OCI-LY7 (cell line): Measurements from ENCODE around the gene KIF13A. TPM values are rescaled to one million over a fixed set of nuclear protein-coding genes. Genes with fewer than 3 reads are reported as not detected.
"Not testable (repeated sequence)": the region's sequence is repeated elsewhere in the genome, so short reads cannot be mapped to it uniquely, and the experiment has no call there.

Experiments
- BruUV-seq: library from RNA; stranded (reverse); fragments of 400-500 nt; replicated peaks from 2 replicates; lab custom pipeline; 2021; lab: Mats Ljungman, UMichigan
- CTCF ChIA-PET: fragments of 300-600 bp; sonication (Branson Sonifier 250); formaldehyde crosslinking; loops from one replicate; lab custom pipeline; 2022; ENCODE audit warnings: antibody characterized with exemption; ENCODE audit not compliant: unreplicated experiment; lab: Charles Lee
- POLR2A ChIA-PET: fragments of 300-600 bp; sonication (Branson Sonifier 250); formaldehyde crosslinking; loops from one replicate; lab custom pipeline; 2022; ENCODE audit warnings: antibody characterized with exemption; lab: Charles Lee
- DNase-seq: peaks from one replicate; pipeline ENCODE4 v3.0.0-alpha.2; 2015; ENCODE audit warnings: low spot score
- H2AFZ ChIP-seq: fragments of 200-600 bp; sonication (generic), shearing (Covaris generic); 2 replicates; pipeline ENCODE4 v1.6.1; 2014; ENCODE audit warnings: mild to moderate bottlenecking, antibody characterized with exemption, low read length, moderate library complexity
- H3K27ac ChIP-seq: fragments of 200-600 bp; sonication (generic); 2 replicates; pipeline ENCODE4 v1.5.1; 2014; ENCODE audit warnings: mixed run types, low read depth, mild to moderate bottlenecking, moderate library complexity, low read length, inconsistent platforms; ENCODE audit not compliant: poor library complexity, severe bottlenecking
- H3K36me3 ChIP-seq: fragments of 200-600 bp; sonication (generic); 2 replicates; pipeline ENCODE4 v1.6.1; 2014; ENCODE audit warnings: mild to moderate bottlenecking, antibody characterized with exemption, low read length, moderate library complexity, mixed read lengths; ENCODE audit not compliant: insufficient read depth
- H3K4me1 ChIP-seq: fragments of 200-600 bp; sonication (generic); 2 replicates; pipeline ENCODE4 v1.5.1; 2014; ENCODE audit warnings: mild to moderate bottlenecking, low read length; ENCODE audit not compliant: insufficient read depth, poor library complexity, severe bottlenecking
- H3K4me2 ChIP-seq: fragments of 200-600 bp; sonication (generic); 2 replicates; pipeline ENCODE4 v1.6.1; 2014; ENCODE audit warnings: mild to moderate bottlenecking, low read length
- H3K4me3 ChIP-seq: fragments of 200-600 bp; sonication (generic); 2 replicates; pipeline ENCODE4 v1.5.1; 2014; ENCODE audit warnings: mild to moderate bottlenecking, low read depth, low read length; ENCODE audit not compliant: poor library complexity, severe bottlenecking
- H3K79me2 ChIP-seq: fragments of 200-600 bp; sonication (generic); 2 replicates; pipeline ENCODE4 v1.6.1; 2016; ENCODE audit warnings: low read depth, mild to moderate bottlenecking, low read length, moderate library complexity, mixed read lengths; ENCODE audit not compliant: insufficient read depth
- H3K9me2 ChIP-seq: fragments of 200-600 bp; sonication (generic); 2 replicates; pipeline ENCODE4 v1.6.1; 2016; ENCODE audit warnings: mild to moderate bottlenecking, low read length, mixed read lengths; ENCODE audit not compliant: insufficient read depth
- H3K9me3 ChIP-seq: fragments of 200-600 bp; sonication (generic); 2 replicates; pipeline ENCODE4 v1.6.1; 2014; ENCODE audit warnings: mild to moderate bottlenecking, mixed run types, low read length, mixed read lengths
- H4K20me1 ChIP-seq: fragments of 200-600 bp; sonication (generic); 2 replicates; pipeline ENCODE4 v1.6.1; 2014; ENCODE audit warnings: mild to moderate bottlenecking, antibody characterized with exemption, low read length, moderate library complexity, mixed read lengths; ENCODE audit not compliant: insufficient read depth
- EZH2phosphoT487 ChIP-seq: fragments of 200-600 bp; sonication (generic); IDR thresholded peaks from 2 replicates; pipeline ENCODE4 v1.6.1; 2018; ENCODE audit warnings: low read depth, borderline replicate concordance, mild to moderate bottlenecking, mixed run types, antibody characterized with exemption, low read length, moderate library complexity, mixed read lengths
- intact Hi-C: fragments of 100-400 bp; cut with micrococcal nuclease; formaldehyde crosslinking; loops from one replicate; pipeline ENCODE4 v1.10.0; 2022; ENCODE audit not compliant: unreplicated experiment
- total RNA-seq, 2 experiments: library from RNA; depleted of rRNA in 1 of 2; stranded (reverse); fragments of >200 nt in 1 of 2; shearing (Covaris generic) in 1 of 2; gene quantifications; 2 replicates each; pipeline ENCODE4 v1.2.3, GENCODE V29; 2014 to 2022
- TF ChIP-seq, protein P1 (sequence below): fragments of 200-600 bp; sonication (generic); conservative IDR thresholded peaks from 2 replicates; pipeline ENCODE4 v1.5.1; 2014; ENCODE audit warnings: mild to moderate bottlenecking, antibody characterized with exemption, low read length, moderate library complexity, mixed read lengths

The KIF13A gene
- total RNA-seq, 2 experiments from 2014 or later: 1.5 TPM; not detected in 1

DNA sequence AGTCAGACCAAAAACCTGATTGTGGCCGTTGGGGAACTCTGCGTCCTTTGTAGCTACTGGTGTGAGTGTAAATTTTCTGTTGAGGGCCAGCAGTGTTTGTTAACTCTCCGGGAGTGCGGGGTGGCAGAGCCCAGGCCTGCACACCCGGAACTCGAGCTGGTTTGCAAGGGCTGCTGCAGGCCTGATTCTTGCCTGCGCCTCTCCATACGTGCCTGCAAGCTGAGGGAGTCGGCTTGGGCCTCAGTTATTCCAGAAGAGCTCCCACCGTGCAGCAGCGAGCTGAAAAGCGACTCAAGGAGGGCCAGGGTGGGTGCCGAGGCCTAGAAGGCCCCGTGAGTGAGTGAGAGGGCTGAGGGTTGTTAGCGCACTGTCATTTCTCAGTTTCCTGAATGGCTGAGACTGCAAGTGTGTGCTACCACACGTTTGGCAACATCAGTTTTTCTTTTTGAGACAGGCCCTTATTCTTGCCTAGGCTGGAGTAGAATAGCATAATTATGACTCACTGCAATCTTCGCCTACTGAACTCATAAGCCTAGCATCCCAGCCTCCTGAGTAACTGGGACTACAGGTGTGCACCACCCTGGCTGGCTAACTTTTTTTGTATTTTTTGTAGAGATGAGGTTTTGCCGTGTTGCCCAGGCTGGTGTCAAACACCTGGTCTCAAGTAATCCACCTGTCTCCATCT lies 33.9 kb upstream of the KIF13A start:
- TF ChIP-seq EZH2phosphoT487: no peak
- TF ChIP-seq, protein P1, sequence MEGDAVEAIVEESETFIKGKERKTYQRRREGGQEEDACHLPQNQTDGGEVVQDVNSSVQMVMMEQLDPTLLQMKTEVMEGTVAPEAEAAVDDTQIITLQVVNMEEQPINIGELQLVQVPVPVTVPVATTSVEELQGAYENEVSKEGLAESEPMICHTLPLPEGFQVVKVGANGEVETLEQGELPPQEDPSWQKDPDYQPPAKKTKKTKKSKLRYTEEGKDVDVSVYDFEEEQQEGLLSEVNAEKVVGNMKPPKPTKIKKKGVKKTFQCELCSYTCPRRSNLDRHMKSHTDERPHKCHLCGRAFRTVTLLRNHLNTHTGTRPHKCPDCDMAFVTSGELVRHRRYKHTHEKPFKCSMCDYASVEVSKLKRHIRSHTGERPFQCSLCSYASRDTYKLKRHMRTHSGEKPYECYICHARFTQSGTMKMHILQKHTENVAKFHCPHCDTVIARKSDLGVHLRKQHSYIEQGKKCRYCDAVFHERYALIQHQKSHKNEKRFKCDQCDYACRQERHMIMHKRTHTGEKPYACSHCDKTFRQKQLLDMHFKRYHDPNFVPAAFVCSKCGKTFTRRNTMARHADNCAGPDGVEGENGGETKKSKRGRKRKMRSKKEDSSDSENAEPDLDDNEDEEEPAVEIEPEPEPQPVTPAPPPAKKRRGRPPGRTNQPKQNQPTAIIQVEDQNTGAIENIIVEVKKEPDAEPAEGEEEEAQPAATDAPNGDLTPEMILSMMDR: no peak
- Histone ChIP-seq H3K27ac (no peak overlapping the region), H3K9me2 (no peaks in the 10 kb centered on the region), H3K4me1 (no peaks in the 10 kb centered on the region), H2AFZ (no peak overlapping the region), H3K9me3 (no peaks in the 10 kb centered on the region), H3K4me2 (no peak overlapping the region), H3K4me3 (no peak overlapping the region), H4K20me1 (no peaks in the 10 kb centered on the region), H3K79me2 (no peaks in the 10 kb centered on the region), H3K36me3 (no peaks in the 10 kb centered on the region)
- ChIA-PET POLR2A (interaction anchor here (1.0 kb wide), 1 partner anchor 9 kb away, joined by 4 read pairs; no protein-coding TSS in a partner anchor), CTCF (no interaction called here)
- no TSS peak for BruUV-seq
- no peak for DNase-seq
- intact Hi-C loops: no loop called here

DNA sequence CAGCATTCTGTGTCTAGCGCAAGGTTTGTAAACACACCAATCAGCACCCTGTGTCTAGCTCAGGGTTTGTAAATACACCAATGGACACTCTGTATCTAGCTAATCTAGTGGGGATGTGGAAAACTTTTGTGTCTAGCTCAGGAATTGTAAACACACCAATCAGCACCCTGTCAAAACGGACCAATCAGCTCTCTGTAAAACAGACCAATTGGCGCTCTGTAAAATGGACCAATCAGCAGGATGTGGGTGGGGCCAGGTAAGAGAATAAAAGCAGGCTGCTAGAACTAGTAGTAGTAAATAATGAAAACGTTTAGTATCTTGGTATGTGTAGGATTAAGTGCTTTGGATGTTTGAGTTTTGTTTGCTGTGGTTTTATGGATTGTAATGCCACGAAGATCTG lies 33.1 kb upstream of the KIF13A start:
- H4K20me1 ChIP-seq, H3K9me3 ChIP-seq, H3K4me1 ChIP-seq, BruUV-seq, H3K27ac ChIP-seq, intact Hi-C loops, DNase-seq, H3K4me2 ChIP-seq, H3K9me2 ChIP-seq, H2AFZ ChIP-seq, H3K36me3 ChIP-seq, H3K79me2 ChIP-seq, CTCF ChIA-PET, H3K4me3 ChIP-seq: not testable (repeated sequence)
- POLR2A ChIA-PET: interaction anchor here (0.9 kb wide), 1 partner anchor 10 kb away, joined by 3 read pairs; no protein-coding TSS in a partner anchor

- TF ChIP-seq EZH2phosphoT487: no peak
- TF ChIP-seq, protein P1: no peak
- POLR2A ChIA-PET: interaction anchor here (0.7 to 0.9 kb wide), 2 partner anchors 9 to 276 kb away, joined by 3 read pairs; no protein-coding TSS in a partner anchor
- no peaks in the 10 kb centered on the region for H3K9me2 ChIP-seq
- intact Hi-C loops: no loop called here
- no peaks in the 10 kb centered on the region for H3K4me1 ChIP-seq
- H3K4me2 ChIP-seq: no peak overlapping the region
- no peaks in the 10 kb centered on the region for H3K79me2 ChIP-seq
- no peak for DNase-seq
- no peak overlapping the region for H3K27ac ChIP-seq
- H4K20me1 ChIP-seq: no peaks in the 10 kb centered on the region
- no TSS peak for BruUV-seq
- H3K36me3 ChIP-seq: no peaks in the 10 kb centered on the region
- H3K4me3 ChIP-seq: no peak overlapping the region
- no peak overlapping the region for H2AFZ ChIP-seq
- CTCF ChIA-PET: no interaction called here
- H3K9me3 ChIP-seq: no peaks in the 10 kb centered on the region
Observed at GRCh38 chr6:18019539-18020534, 32.4 kb upstream of the KIF13A start.

DNA sequence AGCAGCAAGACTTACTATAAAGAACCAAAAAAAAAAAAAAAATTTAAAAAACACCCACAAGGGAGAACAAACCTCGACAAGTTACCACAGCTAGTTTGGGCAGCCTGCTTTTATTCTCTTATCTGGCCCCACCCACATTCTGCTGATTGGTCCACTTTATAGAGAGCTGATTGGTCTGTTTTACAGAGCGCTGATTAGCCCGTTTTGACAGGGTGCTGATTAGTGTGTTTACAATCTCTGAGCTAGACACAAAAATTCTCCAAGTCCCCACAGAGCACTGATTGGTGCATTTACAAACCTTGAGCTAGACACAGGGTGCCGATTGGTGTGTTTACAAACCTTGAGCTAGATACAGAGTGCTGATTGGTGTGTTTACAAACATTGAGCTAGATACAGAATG lies 31.7 kb upstream of the KIF13A start:
- H3K27ac ChIP-seq, H3K4me2 ChIP-seq, H3K36me3 ChIP-seq, H4K20me1 ChIP-seq, H3K4me3 ChIP-seq, intact Hi-C loops, DNase-seq, H2AFZ ChIP-seq, H3K4me1 ChIP-seq, H3K9me2 ChIP-seq, H3K79me2 ChIP-seq, BruUV-seq, H3K9me3 ChIP-seq, CTCF ChIA-PET: not testable (repeated sequence)
- POLR2A ChIA-PET: interaction anchor here (0.7 kb wide), 2 partner anchors 275 to 1631 kb away, joined by 3 read pairs; no protein-coding TSS in a partner anchor
